Trophoblast cell (in vitro differentiated cells and primary cell): ENCODE results near the gene CER1.
"Not testable (repeated sequence)": the region's sequence is repeated elsewhere in the genome, so short reads cannot be mapped to it uniquely, and the experiment has no call there.

Experiments used
- DNase-seq, 2 donors: peaks; one replicate each; pipeline ENCODE4 v3.0.0-alpha.2; 2016
- H2AFZ ChIP-seq: 2 replicates; pipeline ENCODE4 v1.6.1; 2013; ENCODE audit warnings: low read length, moderate library complexity, mild to moderate bottlenecking; ENCODE audit not compliant: insufficient read depth, poor library complexity
- H2AK5ac ChIP-seq: 2 replicates; pipeline ENCODE4 v1.6.1; 2013; ENCODE audit warnings: mild to moderate bottlenecking, low read length
- H2BK120ac ChIP-seq: 2 replicates; pipeline ENCODE4 v1.6.1; 2013; ENCODE audit warnings: low read length, mild to moderate bottlenecking, moderate library complexity; ENCODE audit not compliant: insufficient read depth, poor library complexity
- H2BK12ac ChIP-seq: 2 replicates; pipeline ENCODE4 v1.6.1; 2013; ENCODE audit warnings: mild to moderate bottlenecking, low read length, moderate library complexity
- H2BK5ac ChIP-seq: 2 replicates; pipeline ENCODE4 v1.6.1; 2013; ENCODE audit warnings: low read length, low read depth, moderate library complexity, mild to moderate bottlenecking; ENCODE audit not compliant: poor library complexity
- H3K14ac ChIP-seq: 2 replicates; pipeline ENCODE4 v1.6.1; 2013; ENCODE audit warnings: mild to moderate bottlenecking, low read length
- H3K18ac ChIP-seq: 2 replicates; pipeline ENCODE4 v1.6.1; 2013; ENCODE audit warnings: mild to moderate bottlenecking, low read length
- H3K23ac ChIP-seq: 2 replicates; pipeline ENCODE4 v1.6.1; 2013; ENCODE audit warnings: low read length
- H3K27ac ChIP-seq: 2 replicates; pipeline ENCODE4 v1.5.1; 2013; ENCODE audit warnings: low read depth, mild to moderate bottlenecking, inconsistent platforms, low read length, moderate library complexity
- H3K27me3 ChIP-seq: 2 replicates; pipeline ENCODE4 v1.6.1; 2013; ENCODE audit warnings: inconsistent platforms, mild to moderate bottlenecking, low read length, moderate library complexity; ENCODE audit not compliant: insufficient read depth
- H3K36me3 ChIP-seq, 2 experiments: 1 replicate in 1 of 2; 2 replicates in 1 of 2; pipeline ENCODE4 v1.6.1; 2013; ENCODE audit warnings: low read length in 2 of 2, mild to moderate bottlenecking in 2 of 2, moderate library complexity in 1 of 2; ENCODE audit not compliant: insufficient read depth in 2 of 2, control insufficient read depth in 1 of 2
- H3K4ac ChIP-seq: 2 replicates; pipeline ENCODE4 v1.6.1; 2013; ENCODE audit warnings: low read depth, mild to moderate bottlenecking, low read length, moderate library complexity
- H3K4me1 ChIP-seq, 2 experiments: 1 replicate in 1 of 2; 2 replicates in 1 of 2; pipeline ENCODE4 v1.6.1; 2013; ENCODE audit warnings: low read length in 2 of 2, mild to moderate bottlenecking in 2 of 2, moderate library complexity in 1 of 2; ENCODE audit not compliant: insufficient read depth in 2 of 2, control insufficient read depth in 1 of 2
- H3K4me2 ChIP-seq: 2 replicates; pipeline ENCODE4 v1.6.1; 2013; ENCODE audit warnings: inconsistent platforms, mild to moderate bottlenecking, low read length, moderate library complexity
- H3K4me3 ChIP-seq: 2 replicates; pipeline ENCODE4 v1.5.1; 2013; ENCODE audit warnings: mild to moderate bottlenecking, low read depth, low read length, inconsistent platforms
- H3K79me1 ChIP-seq: one replicate; pipeline ENCODE4 v1.6.1; 2013; ENCODE audit warnings: low read length
- H3K79me2 ChIP-seq: 2 replicates; pipeline ENCODE4 v1.6.1; 2013; ENCODE audit warnings: low read length, mild to moderate bottlenecking; ENCODE audit not compliant: control insufficient read depth, insufficient read depth, poor library complexity
- H3K9ac ChIP-seq: 2 replicates; pipeline ENCODE4 v1.6.1; 2013; ENCODE audit warnings: mild to moderate bottlenecking, low read length
- H3K9me3 ChIP-seq: 2 replicates; pipeline ENCODE4 v1.6.1; 2013; ENCODE audit warnings: low read depth, mild to moderate bottlenecking, control low read depth, inconsistent platforms, low read length; ENCODE audit not compliant: insufficient read depth
- H4K12ac ChIP-seq: 2 replicates; pipeline ENCODE4 v1.6.1; 2013; ENCODE audit warnings: low read depth, mild to moderate bottlenecking, low read length, moderate library complexity
- H4K8ac ChIP-seq: 2 replicates; pipeline ENCODE4 v1.6.1; 2013; ENCODE audit warnings: low read depth, mild to moderate bottlenecking, low read length, moderate library complexity
- H4K91ac ChIP-seq: one replicate; pipeline ENCODE4 v1.6.1; 2013; ENCODE audit warnings: low read depth, mild to moderate bottlenecking, low read length, moderate library complexity
- WGBS: extraction: QIAGEN DNeasy Blood & Tissue Kit; methylation state at CpG from one replicate; pipeline ENCODE4 v1.1.7; 2013; ENCODE audit warnings: missing lambda C conversion rate; ENCODE audit not compliant: insufficient read length, insufficient coverage; ENCODE audit errors: extremely low coverage; 5-methylcytosine and 5-hydroxymethylcytosine counted together

The CER1 gene

DNA sequence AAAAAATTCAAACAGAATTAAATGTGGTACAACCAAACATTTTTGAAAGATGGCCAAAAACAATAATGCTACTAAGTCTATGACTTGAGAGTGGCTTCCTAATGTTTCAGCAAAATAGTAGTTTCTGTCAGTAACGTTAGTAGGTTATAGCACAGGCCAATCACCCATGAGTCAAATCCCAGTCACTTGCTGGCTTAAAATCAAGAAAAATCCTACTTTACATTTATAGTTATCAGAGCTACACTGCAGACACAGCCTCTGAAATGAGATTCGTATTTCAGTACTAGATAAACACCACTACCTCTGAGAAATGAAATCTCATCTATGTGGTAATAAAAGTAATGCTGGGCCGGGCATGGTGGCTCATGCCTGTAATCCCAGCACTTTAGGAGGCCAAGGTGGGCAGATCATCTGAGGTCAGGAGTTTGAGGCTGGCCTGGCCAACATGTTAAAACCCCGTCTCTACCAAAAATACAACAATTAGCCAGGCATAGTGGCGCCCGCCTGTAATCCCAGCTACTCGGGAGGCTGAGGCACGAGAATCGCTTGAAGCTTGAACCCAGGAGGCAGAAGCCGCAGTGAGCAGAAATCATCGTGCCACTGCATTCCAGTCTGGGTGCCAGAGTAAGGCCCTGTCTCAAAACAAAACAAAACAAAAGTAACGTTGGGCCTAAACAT is 35.4 kb downstream of the CER1 start:
- H3K27me3 ChIP-seq: no peaks in the 10 kb centered on the region
- no peak overlapping the region for H3K4ac ChIP-seq
- no peak overlapping the region for H3K4me2 ChIP-seq
- no peaks in the 10 kb centered on the region for H3K79me2 ChIP-seq
- WGBS: no CpG with 5 or more reads among the region's 12 CpGs
- H3K9ac ChIP-seq: no peak overlapping the region
- H2BK120ac ChIP-seq: no peak overlapping the region
- no peak overlapping the region for H2AK5ac ChIP-seq
- no peaks in the 10 kb centered on the region for H3K9me3 ChIP-seq
- H2AFZ ChIP-seq: no peak overlapping the region
- DNase-seq: no peak
- no peaks in the 10 kb centered on the region for H3K79me1 ChIP-seq
- H3K36me3 ChIP-seq: peaks cover 5 to 6% of the 10 kb centered on the region in 2 experiments
- no peak overlapping the region for H3K23ac ChIP-seq
- H3K14ac ChIP-seq: no peak overlapping the region
- H3K4me3 ChIP-seq: no peak overlapping the region
- no peaks in the 10 kb centered on the region for H3K4me1 ChIP-seq
- H4K12ac ChIP-seq: no peak overlapping the region
- no peak overlapping the region for H3K27ac ChIP-seq
- H4K91ac ChIP-seq: no peak overlapping the region
- no peak overlapping the region for H4K8ac ChIP-seq
- H2BK5ac ChIP-seq: no peak overlapping the region
- no peak overlapping the region for H3K18ac ChIP-seq
- H2BK12ac ChIP-seq: no peak overlapping the region

DNA sequence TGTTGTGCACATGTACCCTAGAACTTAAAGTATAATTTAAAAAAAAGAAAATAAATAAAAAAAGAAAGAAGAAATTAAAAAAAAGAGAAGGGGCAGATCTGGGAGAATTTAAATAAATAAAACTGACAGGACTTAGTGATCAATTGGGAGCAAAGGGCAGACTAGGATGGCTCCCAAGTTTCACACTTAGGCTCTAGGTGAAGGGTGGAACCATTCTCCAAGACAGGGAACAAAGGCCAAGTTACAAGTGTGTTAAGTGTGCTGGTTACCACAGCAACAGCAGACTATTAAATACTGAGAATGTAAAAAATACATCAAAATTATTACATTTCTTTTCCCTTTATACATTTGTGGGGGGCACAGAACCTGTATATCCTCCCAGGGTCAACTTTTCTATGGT is 36.4 kb downstream of the CER1 start:
- Histone ChIP-seq H2BK120ac (no peak overlapping the region), H3K79me1 (no peaks in the 10 kb centered on the region), H3K4me2 (no peak overlapping the region), H3K14ac (no peak overlapping the region), H3K27me3 (no peaks in the 10 kb centered on the region), H3K23ac (no peak overlapping the region), H3K9me3 (no peaks in the 10 kb centered on the region), H3K27ac (no peak overlapping the region), H3K4me1 (no peaks in the 10 kb centered on the region), H3K9ac (no peak overlapping the region), H3K79me2 (no peaks in the 10 kb centered on the region), H4K12ac (no peak overlapping the region), H3K36me3 (peaks cover 5 to 8% of the 10 kb centered on the region in 2 experiments), H4K8ac (no peak overlapping the region), H2AFZ (no peak overlapping the region), H3K4ac (no peak overlapping the region), H2AK5ac (no peak overlapping the region), H3K18ac (no peak overlapping the region), H2BK12ac (no peak overlapping the region), H4K91ac (no peak overlapping the region), H3K4me3 (no peak overlapping the region), H2BK5ac (no peak overlapping the region)
- no peak for DNase-seq

DNA sequence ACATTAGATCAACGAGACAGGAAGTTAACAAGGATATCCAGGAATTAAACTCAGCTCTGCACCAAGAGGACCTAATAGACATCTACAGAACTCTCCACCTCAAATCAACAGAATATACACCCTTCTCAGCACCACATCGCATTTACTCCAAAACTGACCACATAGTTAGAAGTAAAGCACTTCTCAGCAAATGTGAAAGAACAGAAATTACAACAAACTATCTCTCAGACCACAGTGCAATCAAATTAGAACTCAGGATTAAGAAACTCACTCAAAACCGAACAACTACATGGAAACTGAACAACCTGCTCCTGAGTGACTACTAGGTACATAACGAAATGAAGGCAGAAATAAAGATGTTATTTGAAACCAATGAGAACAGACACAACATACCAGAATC is 39.9 kb downstream of the CER1 start:
- H3K79me1 ChIP-seq, H3K27ac ChIP-seq, H3K36me3 ChIP-seq, H3K27me3 ChIP-seq, H2AK5ac ChIP-seq, H2AFZ ChIP-seq, H3K14ac ChIP-seq, H2BK12ac ChIP-seq, H2BK120ac ChIP-seq, DNase-seq, H3K23ac ChIP-seq, H3K79me2 ChIP-seq, H3K4me1 ChIP-seq, H3K4ac ChIP-seq, H2BK5ac ChIP-seq, H3K4me3 ChIP-seq, H3K4me2 ChIP-seq, H3K18ac ChIP-seq, H4K91ac ChIP-seq, H4K8ac ChIP-seq, H3K9me3 ChIP-seq, H3K9ac ChIP-seq, H4K12ac ChIP-seq: not testable (repeated sequence)
- no CpG with 5 or more reads among the region's 4 CpGs for WGBS

DNA sequence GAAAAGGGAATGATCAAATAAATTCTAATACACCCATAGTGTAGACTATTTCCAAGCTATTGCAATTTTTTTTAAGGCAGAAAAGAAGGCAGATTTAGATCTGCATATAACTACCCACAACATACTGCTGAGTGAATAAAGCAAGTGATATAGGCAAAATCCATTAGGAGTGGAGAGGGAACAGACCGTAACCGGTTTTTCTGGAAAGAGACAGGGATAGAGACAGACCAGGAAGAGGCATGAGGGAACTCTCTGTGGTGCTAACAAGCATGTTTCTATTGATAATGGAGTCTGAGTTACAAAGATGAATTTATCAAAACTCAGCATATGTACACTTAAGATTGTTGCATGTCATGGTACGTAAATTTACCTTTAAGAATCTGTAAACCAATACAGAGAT is 43.8 kb downstream of the CER1 start:
- DNase-seq: peak; percentile 19 to 74
- Histone ChIP-seq H3K79me1 (no peaks in the 10 kb centered on the region), H4K91ac (no peak overlapping the region), H3K4me1 (no peaks in the 10 kb centered on the region), H3K79me2 (no peaks in the 10 kb centered on the region), H4K8ac (no peak overlapping the region), H2BK5ac (no peak overlapping the region), H2BK12ac (no peak overlapping the region), H3K9me3 (no peaks in the 10 kb centered on the region), H3K27ac (no peak overlapping the region), H3K4ac (no peak overlapping the region), H3K4me2 (no peak overlapping the region), H2BK120ac (no peak overlapping the region), H3K36me3 (peaks cover 0 to 2% of the 10 kb centered on the region in 2 experiments), H3K27me3 (no peaks in the 10 kb centered on the region), H2AK5ac (no peak overlapping the region), H3K9ac (no peak overlapping the region), H2AFZ (no peak overlapping the region), H3K4me3 (no peak overlapping the region), H3K14ac (no peak overlapping the region), H3K18ac (no peak overlapping the region), H4K12ac (no peak overlapping the region), H3K23ac (no peak overlapping the region)
- WGBS: no CpG with 5 or more reads among the region's 3 CpGs
